Nephron progenitor cell (in vitro differentiated cells): Measurements from ENCODE around the gene SYNM.
A peak's percentile ranks its signal among the peaks of the same experiment; 100 is the strongest.

Source experiments
- DNase-seq: peaks from one replicate; pipeline ENCODE4 v3.0.0; 2021
- H3K27ac Mint-ChIP-seq: 2 replicates; pipeline ENCODE4 v1.8.0; 2021; ENCODE audit warnings: mild to moderate bottlenecking, moderate library complexity, mixed read lengths
- H3K27me3 Mint-ChIP-seq: 2 replicates; pipeline ENCODE4 v1.8.0; 2021; ENCODE audit warnings: mild to moderate bottlenecking, low read depth, mixed read lengths; ENCODE audit not compliant: poor library complexity
- H3K36me3 Mint-ChIP-seq: 2 replicates; pipeline ENCODE4 v1.8.0; 2021; ENCODE audit warnings: low read depth, mixed read lengths
- H3K4me1 Mint-ChIP-seq: 2 replicates; pipeline ENCODE4 v1.8.0; 2021; ENCODE audit warnings: mixed read lengths
- H3K4me3 Mint-ChIP-seq: 2 replicates; pipeline ENCODE4 v1.8.0; 2021; ENCODE audit warnings: mild to moderate bottlenecking, moderate library complexity, mixed read lengths
- H3K9me3 Mint-ChIP-seq: 2 replicates; pipeline ENCODE4 v1.8.0; 2021; ENCODE audit warnings: mild to moderate bottlenecking, moderate library complexity, mixed read lengths
- TF ChIP-seq, protein P1 (sequence below): fragments of 200-600 bp; sonication (generic); IDR thresholded peaks from 2 replicates; pipeline ENCODE4 v1.5.0; 2021; ENCODE audit warnings: antibody characterized with exemption

SYNM gene

DNA sequence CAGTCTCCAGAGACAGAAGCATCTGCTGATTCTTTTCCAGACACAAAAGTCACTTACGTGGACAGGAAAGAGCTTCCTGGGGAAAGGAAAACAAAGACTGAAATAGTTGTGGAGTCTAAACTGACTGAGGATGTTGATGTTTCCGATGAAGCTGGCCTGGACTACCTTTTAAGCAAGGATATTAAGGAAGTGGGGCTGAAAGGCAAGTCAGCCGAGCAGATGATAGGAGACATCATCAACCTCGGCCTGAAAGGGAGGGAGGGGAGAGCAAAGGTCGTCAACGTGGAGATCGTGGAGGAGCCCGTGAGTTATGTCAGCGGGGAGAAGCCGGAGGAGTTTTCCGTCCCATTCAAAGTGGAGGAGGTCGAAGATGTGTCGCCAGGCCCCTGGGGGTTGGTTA is 25.4 kb downstream of the SYNM start:
- Mint-ChIP-seq H3K27ac (peak overlapping the region; percentile 47), H3K9me3 (peaks cover 4% of the 10 kb centered on the region), H3K27me3 (peaks cover 2% of the 10 kb centered on the region), H3K4me3 (no peak overlapping the region), H3K4me1 (peaks cover 43% of the 10 kb centered on the region), H3K36me3 (peaks cover 48% of the 10 kb centered on the region)
- TF ChIP-seq, protein P1, sequence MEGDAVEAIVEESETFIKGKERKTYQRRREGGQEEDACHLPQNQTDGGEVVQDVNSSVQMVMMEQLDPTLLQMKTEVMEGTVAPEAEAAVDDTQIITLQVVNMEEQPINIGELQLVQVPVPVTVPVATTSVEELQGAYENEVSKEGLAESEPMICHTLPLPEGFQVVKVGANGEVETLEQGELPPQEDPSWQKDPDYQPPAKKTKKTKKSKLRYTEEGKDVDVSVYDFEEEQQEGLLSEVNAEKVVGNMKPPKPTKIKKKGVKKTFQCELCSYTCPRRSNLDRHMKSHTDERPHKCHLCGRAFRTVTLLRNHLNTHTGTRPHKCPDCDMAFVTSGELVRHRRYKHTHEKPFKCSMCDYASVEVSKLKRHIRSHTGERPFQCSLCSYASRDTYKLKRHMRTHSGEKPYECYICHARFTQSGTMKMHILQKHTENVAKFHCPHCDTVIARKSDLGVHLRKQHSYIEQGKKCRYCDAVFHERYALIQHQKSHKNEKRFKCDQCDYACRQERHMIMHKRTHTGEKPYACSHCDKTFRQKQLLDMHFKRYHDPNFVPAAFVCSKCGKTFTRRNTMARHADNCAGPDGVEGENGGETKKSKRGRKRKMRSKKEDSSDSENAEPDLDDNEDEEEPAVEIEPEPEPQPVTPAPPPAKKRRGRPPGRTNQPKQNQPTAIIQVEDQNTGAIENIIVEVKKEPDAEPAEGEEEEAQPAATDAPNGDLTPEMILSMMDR = no peak
- no peak for DNase-seq

DNA sequence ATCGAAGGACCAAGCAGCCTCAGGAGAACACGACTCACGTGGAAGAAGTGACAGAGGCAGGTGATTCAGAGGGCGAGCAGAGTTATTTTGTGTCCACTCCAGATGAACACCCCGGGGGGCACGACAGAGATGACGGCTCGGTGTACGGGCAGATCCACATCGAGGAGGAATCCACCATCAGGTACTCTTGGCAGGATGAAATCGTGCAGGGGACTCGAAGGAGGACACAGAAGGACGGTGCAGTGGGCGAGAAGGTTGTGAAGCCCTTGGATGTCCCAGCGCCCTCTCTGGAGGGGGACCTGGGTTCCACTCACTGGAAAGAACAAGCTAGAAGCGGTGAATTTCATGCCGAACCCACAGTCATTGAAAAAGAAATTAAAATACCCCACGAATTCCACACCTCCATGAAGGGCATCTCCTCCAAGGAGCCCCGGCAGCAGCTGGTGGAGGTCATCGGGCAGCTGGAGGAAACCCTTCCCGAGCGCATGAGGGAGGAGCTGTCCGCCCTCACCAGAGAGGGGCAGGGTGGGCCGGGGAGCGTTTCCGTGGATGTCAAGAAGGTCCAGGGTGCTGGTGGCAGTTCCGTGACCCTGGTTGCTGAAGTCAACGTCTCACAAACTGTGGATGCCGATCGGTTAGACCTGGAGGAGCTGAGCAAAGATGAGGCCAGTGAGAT is 26.0 kb downstream of the SYNM start:
- Mint-ChIP-seq H3K27me3 (peaks cover 2% of the 10 kb centered on the region), H3K36me3 (peaks cover 54% of the 10 kb centered on the region), H3K4me3 (no peak overlapping the region), H3K9me3 (peaks cover 4% of the 10 kb centered on the region), H3K4me1 (peaks cover 37% of the 10 kb centered on the region), H3K27ac (peak overlapping the region; percentile 47)
- TF ChIP-seq, protein P1 = no peak
- DNase-seq = no peak

DNA sequence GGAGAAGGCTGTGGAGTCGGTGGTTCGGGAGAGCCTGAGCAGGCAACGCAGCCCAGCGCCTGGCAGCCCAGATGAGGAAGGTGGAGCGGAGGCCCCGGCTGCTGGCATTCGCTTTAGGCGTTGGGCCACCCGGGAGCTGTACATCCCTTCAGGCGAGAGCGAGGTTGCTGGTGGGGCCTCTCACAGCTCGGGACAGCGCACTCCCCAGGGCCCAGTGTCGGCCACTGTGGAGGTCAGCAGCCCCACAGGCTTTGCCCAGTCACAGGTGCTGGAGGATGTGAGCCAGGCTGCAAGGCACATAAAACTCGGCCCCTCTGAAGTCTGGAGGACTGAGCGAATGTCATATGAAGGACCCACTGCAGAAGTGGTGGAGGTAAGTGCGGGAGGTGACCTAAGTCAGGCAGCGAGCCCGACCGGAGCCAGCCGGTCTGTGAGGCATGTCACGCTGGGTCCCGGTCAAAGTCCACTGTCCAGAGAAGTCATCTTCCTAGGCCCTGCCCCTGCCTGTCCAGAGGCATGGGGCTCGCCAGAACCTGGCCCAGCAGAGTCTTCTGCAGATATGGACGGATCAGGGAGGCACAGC is 26.7 kb downstream of the SYNM start:
- Mint-ChIP-seq H3K9me3 (peaks cover 4% of the 10 kb centered on the region), H3K4me3 (no peak overlapping the region), H3K27me3 (peaks cover 2% of the 10 kb centered on the region), H3K4me1 (peaks cover 30% of the 10 kb centered on the region), H3K27ac (peak overlapping the region; percentile 31), H3K36me3 (peaks cover 58% of the 10 kb centered on the region)
- DNase-seq = no peak
- TF ChIP-seq, protein P1 = no peak

DNA sequence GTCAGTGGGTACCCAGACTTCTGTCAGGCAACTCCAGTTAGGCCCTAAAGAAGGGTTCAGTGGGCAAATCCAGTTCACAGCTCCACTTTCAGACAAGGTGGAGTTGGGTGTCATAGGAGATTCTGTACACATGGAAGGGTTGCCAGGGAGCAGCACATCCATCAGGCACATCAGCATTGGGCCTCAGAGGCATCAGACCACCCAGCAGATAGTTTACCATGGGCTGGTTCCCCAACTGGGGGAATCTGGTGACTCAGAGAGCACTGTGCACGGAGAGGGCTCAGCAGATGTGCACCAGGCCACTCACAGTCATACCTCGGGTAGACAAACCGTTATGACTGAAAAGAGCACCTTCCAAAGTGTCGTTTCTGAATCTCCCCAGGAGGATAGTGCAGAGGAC is 27.2 kb downstream of the SYNM start:
- TF ChIP-seq, protein P1 = no peak
- peaks cover 2% of the 10 kb centered on the region for H3K27me3 Mint-ChIP-seq
- H3K36me3 Mint-ChIP-seq = peaks cover 64% of the 10 kb centered on the region
- H3K4me1 Mint-ChIP-seq = peaks cover 30% of the 10 kb centered on the region
- peaks cover 4% of the 10 kb centered on the region for H3K9me3 Mint-ChIP-seq
- peak overlapping the region; percentile 29 for H3K27ac Mint-ChIP-seq
- no peak overlapping the region for H3K4me3 Mint-ChIP-seq
- no peak for DNase-seq

DNA sequence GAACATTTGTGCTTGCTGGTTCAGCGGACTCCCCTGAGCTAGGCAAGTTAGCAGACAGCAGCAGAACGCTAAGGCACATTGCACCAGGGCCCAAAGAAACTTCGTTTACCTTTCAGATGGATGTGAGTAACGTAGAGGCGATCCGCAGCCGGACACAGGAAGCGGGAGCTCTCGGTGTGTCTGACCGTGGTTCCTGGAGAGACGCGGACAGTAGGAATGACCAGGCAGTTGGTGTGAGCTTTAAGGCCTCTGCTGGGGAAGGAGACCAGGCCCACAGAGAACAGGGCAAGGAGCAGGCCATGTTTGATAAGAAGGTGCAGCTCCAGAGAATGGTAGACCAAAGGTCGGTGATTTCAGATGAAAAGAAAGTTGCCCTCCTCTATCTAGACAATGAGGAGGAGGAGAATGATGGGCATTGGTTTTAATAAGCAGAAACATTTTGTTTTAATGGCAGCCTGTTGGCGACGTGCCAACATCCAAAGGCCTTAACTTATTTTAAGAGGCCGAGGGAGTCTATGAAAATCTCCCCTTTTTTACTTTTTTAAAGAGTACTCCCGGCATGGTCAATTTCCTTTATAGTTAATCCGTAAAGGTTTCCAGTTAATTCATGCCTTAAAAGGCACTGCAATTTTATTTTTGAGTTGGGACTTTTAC is 27.9 kb downstream of the SYNM start:
- H3K27me3 Mint-ChIP-seq = peaks cover 2% of the 10 kb centered on the region
- TF ChIP-seq, protein P1 = no peak

More for the DNA sequence above, 27.9 kb downstream of the SYNM start:
- Mint-ChIP-seq H3K36me3 (peaks cover 65% of the 10 kb centered on the region), H3K4me3 (no peak overlapping the region), H3K9me3 (peaks cover 4% of the 10 kb centered on the region), H3K27ac (peak overlapping the region; percentile 29), H3K4me1 (peaks cover 30% of the 10 kb centered on the region)
- DNase-seq = no peak
